Kidney epithelial cell (primary cell): ENCODE data around the gene CAMTA1. TPM values are rescaled to one million over a fixed set of nuclear protein-coding genes. Genes with fewer than 3 reads are reported as not detected.

Experiments
- DNase-seq: peaks from one replicate; pipeline ENCODE4 v3.0.0-alpha.2; 2010; ENCODE audit warnings: low read depth
- H3K27me3 ChIP-seq: 2 replicates; pipeline ENCODE4 v1.6.0; 2011; ENCODE audit warnings: low read length; ENCODE audit not compliant: control insufficient read depth, insufficient read depth
- H3K36me3 ChIP-seq: 2 replicates; pipeline ENCODE4 v1.5.1; 2011; ENCODE audit warnings: low read length; ENCODE audit not compliant: control insufficient read depth, insufficient read depth
- H3K4me3 ChIP-seq: 2 replicates; pipeline ENCODE4 v1.5.1; 2011; ENCODE audit warnings: low read depth, mild to moderate bottlenecking, control low read depth, low read length
- CTCF ChIP-seq: IDR thresholded peaks from 2 replicates; pipeline ENCODE4 v1.5.1; 2011; ENCODE audit warnings: mild to moderate bottlenecking, moderate library complexity, low read length, control low read depth, inconsistent platforms; ENCODE audit not compliant: insufficient read depth, poor library complexity, severe bottlenecking
- total RNA-seq: library from RNA; depleted of rRNA; stranded (reverse); fragments of >200 nt; gene quantifications from 2 replicates; pipeline ENCODE4 v1.2.3, GENCODE V29; 2015

Gene CAMTA1
- total RNA-seq, 1 donor from 2014 or later = 76.5 TPM

DNA sequence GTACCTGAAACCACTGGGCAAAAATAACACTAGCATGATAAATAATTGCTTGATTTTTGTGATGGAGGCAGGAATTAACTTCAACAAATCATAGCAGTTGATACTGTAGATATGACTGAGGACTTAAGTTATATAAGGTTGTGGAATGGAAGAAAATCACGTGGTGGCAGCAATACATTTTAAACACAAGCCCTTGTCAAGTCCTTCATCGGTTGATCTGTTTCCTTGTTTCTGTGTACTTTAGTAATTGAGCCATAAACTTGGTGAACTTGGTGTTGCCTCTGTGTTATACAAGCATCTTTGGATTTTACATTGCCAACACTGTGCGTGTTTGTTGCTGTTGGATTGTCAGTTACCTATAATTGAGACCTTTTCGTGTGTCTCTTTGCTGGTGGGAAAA, 114.4 kb downstream of the CAMTA1 start:
- TF ChIP-seq CTCF = no peak
- H3K4me3 ChIP-seq = no peak overlapping the region
- H3K36me3 ChIP-seq = no peaks in the 10 kb centered on the region
- DNase-seq = no peak
- no peaks in the 10 kb centered on the region for H3K27me3 ChIP-seq

GRCh38 chr1:6902153-6902552, 116.9 kb downstream of the CAMTA1 start:
- no peak for DNase-seq
- no peak overlapping the region for H3K4me3 ChIP-seq

GRCh38 chr1:6904476-6905170, 119.4 kb downstream of the CAMTA1 start:
- Histone ChIP-seq H3K27me3 (peaks cover 2% of the 10 kb centered on the region), H3K4me3 (no peak overlapping the region), H3K36me3 (no peaks in the 10 kb centered on the region)
- no peak for TF ChIP-seq CTCF
- no peak for DNase-seq

More at GRCh38 chr1:6902153-6902552, 116.9 kb downstream of the CAMTA1 start:
- no peak for TF ChIP-seq CTCF
- Histone ChIP-seq H3K27me3 (no peaks in the 10 kb centered on the region), H3K36me3 (no peaks in the 10 kb centered on the region)

DNA sequence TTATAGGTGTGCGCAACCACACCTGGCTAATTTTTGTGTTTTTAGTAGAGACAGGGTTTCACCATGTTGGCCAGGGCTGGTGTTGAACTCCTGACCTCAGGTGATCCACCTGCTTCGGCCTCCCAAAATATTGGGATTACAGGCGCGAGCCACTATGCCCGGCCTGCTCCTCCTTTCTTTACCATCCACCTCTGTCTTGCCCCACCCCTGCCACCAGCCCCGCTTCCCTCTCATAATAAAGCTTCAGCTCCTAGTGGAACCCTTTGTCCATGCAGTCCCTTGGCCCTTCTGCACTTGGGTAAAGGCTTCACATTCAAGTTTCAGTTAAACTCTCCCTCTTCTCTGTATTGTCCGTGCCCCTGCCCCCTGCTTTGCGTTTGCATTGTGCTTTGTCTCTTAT, 120.1 kb downstream of the CAMTA1 start:
- DNase-seq = no peak
- Histone ChIP-seq H3K36me3 (no peaks in the 10 kb centered on the region), H3K4me3 (no peak overlapping the region), H3K27me3 (peaks cover 2% of the 10 kb centered on the region)
- TF ChIP-seq CTCF = no peak

GRCh38 chr1:6905790-6906189, 120.5 kb downstream of the CAMTA1 start:
- peaks cover 2% of the 10 kb centered on the region for H3K27me3 ChIP-seq
- no peak overlapping the region for H3K4me3 ChIP-seq
- no peaks in the 10 kb centered on the region for H3K36me3 ChIP-seq
- no peak for DNase-seq
- TF ChIP-seq CTCF = no peak

DNA sequence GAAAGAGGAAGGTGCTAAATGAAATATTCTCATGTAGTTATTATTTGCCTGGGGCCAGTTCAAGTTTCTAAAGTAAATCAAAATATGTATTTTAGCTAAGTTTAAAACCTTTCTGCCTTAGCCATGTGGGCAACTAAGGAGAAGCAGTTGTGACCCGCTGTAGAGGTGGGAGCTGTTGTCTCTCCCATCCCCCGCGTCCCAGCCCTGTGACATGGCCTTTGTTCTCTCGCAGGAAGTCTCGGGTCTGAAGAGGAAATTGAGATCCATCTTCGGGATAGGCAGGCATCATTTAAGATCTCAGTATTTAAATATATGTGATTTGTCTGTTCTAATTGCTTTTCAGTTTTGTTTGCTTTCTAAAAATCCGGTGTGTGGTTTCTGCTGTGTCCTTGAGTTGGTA, 121.5 kb downstream of the CAMTA1 start:
- no peak for DNase-seq
- Histone ChIP-seq H3K4me3 (no peak overlapping the region), H3K27me3 (peaks cover 2% of the 10 kb centered on the region), H3K36me3 (no peaks in the 10 kb centered on the region)
- no peak for TF ChIP-seq CTCF
